Endometrium (tissue), 2 donors: Measurements from ENCODE around the gene NUTM1.
"Not testable (repeated sequence)": the region's sequence is repeated elsewhere in the genome, so short reads cannot be mapped to it uniquely, and the experiment has no call there.

Experiments used
- FAIRE-seq: peaks from 2 replicates; lab custom pipeline; 2012; peaks lifted over from hg19 to GRCh38; lab: Jason Lieb, UNC
- donor health status: control.
- donor health status: control.

Gene NUTM1

DNA sequence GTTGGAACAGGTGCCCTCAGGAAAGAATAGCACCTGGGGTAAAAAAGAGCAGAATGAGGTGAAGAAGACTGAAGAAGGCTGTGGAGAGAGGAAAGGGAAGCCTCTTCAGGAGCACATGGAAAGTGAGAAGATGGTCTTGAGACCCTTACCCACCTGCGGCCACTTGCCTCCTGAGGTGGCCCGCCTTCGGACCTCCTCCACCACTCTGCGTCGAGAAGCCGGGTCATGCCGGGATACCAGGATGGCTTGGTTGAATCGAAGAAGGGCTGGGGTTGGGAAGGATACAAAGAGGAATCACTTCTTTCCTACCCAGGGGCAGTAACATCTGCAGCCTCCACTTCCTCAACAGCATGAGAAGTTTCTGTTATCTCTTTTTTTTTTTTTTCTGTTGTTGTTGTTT is 20.9 kb downstream of the NUTM1 start:
- FAIRE-seq = no peak

DNA sequence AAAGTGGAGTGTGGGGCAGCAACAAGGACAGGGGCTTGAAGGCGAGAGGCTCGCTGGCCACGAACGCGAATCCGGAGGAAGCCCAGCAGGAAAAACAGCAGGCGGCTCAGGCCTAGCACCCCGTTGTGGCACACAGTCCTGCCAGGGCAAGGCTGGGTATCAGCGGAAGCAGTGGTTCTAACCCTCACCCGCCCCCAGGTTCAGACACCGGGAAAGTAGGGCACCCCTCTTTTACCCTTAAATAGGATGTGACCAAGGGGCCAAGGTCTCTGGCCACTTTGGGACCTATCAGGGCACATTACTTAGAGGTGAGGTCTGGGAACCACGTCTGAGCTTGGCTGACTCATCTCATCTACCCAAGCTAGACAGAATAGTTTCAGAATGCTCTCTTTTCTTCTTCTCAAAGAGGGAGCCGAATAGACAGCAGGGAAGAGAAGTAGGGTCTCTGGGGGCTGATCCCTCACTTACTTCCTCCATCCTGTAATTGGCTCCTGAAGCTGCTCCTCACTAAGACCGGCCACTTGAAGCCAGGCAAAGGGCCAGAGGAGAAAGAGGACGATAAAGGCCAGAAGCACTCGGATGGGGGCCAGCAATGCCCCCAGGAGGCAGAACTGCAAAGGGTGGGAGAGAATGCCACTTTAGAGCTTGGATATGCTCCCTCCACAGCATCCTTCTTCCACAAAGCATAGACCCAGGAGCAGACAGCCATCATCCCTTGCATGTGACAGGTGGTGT is 22.1 kb downstream of the NUTM1 start:
- FAIRE-seq = no peak

DNA sequence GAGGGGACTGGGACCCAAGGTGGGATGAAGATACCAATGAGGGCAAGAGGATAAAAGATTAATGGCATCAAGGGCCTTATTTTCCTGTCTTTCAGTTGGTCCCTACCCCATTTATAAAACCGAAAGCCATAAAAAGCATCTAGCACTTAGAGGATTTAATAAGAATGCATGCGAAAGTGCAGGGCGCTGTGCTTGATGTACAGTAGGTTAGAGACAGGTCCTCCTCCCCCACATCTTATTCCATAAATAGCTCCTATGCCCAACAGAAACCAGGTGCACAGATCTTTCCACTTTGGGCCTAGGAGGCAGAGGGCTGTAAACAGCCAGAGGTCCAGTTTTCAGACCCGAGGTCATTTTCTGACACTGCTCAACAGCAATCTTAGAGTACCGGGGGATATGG is 22.7 kb downstream of the NUTM1 start:
- FAIRE-seq = no peak

DNA sequence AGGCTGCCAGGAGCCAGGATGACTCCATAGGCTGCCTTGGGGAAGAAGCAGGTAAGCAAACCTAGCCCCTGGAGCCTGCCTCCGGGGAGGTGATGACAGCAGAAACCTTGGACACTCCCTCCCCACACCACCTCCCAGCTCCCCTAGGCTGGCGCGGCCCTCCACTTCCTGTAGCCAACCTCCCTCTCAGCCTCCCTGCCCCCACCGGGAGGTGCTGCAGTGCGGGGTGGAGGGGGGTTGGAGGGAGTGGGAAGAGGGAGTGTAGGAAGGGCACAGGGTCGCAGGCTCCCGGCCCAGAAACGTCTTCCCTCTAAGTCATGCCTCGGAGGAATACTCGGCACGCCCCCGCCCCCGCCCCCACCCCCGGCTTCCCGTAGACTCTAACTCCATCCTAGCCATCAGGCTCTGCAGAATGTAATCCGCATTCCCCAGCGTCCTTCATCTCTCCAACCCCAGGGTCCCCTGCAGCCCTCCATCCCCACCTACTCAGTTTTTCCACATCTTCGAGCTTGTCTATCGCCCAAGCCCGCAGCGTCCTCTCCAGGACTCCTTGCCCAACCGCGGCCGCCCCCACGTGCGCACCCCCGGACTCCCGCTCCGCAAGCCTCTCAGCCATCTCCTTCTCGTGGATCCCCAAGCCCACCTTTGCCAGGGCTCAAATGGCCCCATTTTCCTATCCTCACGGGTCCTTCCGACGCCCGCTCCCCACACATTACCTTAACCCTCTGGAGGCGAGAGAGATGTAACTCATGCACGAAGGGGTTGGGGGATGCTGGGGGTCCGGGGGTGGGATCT is 23.4 kb downstream of the NUTM1 start:
- no peak for FAIRE-seq

DNA sequence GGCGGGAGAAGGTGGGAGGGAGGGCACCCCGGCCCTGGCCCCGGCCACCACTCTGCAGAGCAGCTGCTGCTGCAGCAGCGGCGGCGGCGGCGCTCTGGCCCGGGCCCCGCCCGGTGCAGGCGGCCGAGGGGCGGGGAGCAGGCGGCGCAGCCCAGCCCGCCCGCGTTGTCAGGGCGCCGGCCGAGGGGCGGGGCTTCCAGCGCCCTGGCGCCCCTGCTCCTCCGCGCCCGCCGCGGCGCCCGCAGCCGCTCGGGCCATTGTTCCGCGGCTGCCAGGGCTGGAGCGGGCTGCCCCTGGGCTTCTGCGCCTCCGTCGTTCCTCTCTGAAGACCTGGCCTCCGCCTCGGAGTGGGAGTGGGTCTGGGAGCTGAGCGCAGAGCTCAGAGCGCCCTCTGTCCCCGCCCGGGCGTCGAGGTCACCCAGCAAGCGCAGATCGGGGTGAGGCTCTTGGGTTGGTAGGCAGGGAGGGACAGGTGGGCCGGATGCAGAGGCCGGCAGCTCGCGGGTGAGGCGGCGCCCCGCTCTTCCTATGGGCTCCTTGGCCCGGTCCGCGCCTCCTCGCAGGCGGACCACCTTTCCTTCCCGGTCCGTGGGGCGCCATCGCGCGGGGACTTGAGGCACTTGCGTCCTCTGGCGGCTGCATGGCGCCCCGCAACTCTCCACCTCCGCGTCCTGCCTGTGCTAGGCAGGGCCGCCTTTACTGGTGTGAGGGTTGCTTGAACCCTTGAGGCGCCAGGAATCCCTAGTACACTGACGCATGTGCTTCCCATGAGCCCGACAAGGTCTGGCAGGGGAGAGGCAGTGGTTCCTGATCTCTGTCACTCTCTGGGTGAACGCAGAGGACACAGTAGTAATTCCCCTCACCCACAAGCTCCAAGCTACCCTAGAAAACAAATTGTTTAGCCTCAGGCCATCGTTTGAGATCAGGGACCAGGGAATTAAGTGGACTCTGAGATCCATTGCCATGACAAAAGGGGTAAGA is 24.3 kb downstream of the NUTM1 start, which contains the start of gene LPCAT4:
Gene LPCAT4 (minus strand): TSS at position 96 of the 981 bp plus-strand sequence. CDS start 96 bp downstream, outside the sequence.
- FAIRE-seq = no peak

DNA sequence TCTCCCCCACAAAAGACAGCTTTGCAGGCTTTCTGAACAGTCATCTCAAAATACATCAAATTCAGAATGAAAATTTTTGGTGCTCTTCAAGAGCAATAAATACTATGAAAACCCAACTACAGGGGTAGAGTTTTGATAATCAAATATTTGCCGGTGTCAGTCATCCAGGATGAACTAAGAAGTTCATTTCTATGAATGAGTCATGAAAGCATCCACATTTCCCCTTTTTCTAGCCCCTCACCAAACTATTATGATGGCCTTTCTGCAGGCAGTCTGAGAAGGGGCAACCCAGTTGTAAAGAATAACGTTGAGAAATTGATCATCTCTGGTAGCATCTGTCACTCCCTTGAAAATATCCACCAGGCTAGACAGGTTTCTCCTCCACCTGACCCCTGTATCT is 27.0 kb downstream of the NUTM1 start:
- no peak for FAIRE-seq

DNA sequence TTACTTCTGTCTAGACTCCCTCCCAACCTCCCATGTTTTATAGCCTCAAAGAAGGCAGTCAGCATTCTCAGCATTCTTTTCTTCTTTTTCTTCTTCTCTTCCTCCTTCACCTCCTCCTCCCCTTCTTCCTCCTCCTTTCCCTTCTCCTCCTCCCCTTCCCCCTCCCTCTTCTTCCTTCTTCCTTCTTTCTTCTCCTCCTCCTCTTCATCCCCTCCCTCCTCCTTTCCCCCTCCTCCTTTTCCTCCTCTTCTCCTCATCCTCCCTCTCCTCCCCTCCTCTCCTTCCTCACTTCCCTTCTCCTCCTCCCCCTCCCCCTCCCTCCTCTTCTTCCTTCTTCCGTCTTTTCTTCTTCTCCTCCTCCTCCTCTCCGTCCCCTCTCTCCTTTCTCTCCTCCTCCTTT is 27.5 kb downstream of the NUTM1 start:
- no peak for FAIRE-seq

DNA sequence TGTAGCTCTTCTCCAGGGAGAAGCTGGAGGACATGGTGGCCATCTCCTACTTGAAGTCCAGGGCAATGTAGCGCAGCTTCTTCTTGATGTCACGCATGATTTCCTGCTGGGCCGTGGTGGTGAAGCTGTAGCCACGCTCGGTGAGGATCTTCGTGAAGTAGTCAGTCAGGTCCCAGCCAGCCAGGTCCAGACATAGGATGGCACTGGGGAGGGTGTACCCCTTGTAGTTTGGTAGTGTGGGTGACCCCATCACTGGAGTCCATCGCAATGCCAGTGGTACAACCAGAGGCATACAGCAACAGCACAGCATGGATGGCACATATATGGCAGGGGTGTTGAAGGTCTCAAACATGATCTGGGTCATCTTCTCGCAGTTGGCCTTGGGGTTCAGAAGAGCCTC is 30.8 kb downstream of the NUTM1 start:
- FAIRE-seq = no peak

DNA sequence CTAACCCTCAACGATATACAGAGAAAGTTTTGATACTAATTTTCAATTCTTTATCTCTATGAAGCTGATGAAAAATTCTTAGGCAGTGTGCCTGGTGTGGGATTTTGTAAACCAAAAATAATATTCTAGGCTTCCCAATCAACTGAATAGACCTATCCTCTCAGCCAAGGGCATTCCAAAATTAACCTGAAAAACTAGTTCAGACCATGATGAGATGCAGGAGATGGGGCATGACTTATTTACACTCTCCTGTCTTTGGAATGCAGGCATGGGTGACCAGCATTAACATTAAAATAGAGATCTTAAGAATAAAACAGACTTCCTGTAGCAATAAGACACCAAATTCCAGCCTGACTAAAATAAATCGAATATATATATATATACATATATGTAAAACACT is 31.7 kb downstream of the NUTM1 start:
- FAIRE-seq = no peak

DNA sequence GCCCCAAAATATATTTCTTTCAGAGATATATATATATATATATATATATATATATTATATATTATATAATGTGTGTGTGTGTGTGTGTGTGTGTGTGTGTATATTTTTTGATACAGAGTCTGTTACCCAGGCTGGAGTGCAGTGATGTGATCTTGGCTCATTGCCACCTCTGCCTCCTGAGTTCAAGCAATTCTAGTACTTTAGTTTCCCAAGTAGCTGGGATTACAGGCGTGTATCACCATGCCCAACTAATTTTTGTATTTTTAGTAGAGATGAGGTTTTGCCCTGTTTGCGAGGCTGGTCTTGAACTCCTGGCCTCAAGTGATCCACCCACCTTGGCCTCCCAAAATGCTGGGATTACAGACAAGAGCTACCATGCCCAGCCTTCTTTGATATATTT is 32.4 kb downstream of the NUTM1 start:
- not testable (repeated sequence) for FAIRE-seq

DNA sequence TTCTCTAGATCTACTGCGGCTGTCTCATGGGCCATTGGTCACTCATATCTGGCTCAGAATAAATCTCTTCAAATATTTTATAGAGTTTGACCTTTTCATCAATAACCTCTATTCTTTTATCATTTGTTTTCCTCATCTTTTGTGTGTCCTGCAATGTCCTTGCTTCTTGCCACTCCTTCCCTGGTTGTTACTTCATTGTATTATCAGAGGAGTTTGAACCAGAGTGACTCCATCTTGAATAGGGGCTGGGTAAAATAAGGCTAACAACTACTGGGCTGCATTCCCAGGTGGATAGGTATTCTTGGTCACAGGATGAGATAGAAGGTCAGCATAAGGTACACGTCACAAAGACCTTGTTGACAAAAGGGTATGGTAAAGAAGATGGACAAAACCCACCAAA is 33.7 kb downstream of the NUTM1 start:
- FAIRE-seq = no peak

DNA sequence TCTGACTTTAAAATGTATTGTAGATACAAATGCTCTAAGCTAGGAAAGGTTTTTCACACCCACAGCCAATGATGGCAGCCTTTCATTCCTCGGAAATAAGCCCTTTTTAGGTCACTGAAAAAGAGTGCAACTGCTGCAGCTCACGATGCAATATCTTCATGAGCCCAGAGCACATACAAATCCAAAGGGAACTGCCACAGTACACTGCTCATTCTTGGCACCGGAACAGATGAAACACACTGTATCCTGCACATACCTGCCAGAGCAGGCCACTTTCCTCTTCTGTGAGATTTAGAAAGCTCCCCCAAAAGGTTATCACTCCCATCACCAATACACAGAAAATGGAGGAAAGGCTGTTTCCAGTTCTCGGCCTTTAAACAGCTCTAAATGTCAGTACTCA is 37.4 kb downstream of the NUTM1 start:
- not testable (repeated sequence) for FAIRE-seq

DNA sequence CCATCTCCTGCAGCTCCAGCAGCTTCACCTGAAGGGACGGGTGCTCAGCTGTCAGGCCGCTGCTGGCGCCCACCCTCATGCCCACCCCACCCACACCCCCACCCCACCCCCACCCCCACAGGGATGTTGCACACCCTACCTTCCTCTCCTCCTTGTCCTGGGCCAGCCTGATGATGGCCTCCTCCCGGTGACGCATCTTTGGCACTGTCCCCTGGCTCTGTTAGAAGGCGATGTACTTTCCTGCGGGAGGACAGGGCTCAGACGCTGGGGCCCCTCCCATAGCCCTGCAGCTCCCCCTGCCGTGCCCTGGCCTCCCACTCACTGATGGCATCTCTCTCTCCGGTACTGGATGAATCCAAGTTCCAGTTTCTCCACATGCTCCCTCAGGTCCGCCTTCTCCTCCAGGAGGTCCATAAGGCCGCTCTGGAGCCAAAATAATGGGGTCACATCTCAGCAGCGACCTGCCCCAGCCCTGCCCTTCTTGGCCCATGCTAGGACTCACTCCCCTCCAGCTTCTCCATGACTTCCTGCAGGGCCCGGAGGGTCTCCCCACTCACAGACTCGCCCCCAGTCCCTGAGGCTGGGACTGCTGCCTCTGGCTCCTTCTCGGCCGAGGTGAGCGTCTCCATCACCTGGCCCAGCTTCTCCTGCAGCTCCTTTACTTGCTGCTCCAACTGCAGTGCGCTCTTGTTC is 38.9 kb downstream of the NUTM1 start:
- FAIRE-seq = not testable (repeated sequence)

DNA sequence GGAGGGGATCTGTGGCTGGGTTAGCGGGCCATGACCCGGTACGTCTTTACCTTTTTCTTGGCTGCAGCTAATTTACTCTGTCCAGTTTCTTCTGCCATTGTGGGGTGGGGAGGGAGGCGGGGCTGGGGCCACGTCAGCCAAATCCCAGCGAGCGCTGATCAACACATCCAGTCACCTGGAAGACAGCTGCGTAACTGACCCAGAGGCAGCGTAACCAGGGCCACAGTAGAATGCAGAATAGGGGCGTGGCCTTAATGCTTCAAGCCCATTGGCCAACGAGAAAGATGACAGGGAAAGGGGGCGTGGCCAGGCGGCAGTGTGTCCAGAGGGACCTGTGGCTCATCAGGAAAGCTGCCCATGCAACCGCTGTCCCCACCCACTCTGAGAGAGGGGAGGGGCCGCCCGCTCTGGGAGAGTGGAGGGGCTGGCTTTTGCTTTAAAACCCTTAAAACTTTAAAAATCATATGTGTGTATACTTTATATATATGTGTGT is 46.5 kb downstream of the NUTM1 start:
- FAIRE-seq = not testable (repeated sequence)

DNA sequence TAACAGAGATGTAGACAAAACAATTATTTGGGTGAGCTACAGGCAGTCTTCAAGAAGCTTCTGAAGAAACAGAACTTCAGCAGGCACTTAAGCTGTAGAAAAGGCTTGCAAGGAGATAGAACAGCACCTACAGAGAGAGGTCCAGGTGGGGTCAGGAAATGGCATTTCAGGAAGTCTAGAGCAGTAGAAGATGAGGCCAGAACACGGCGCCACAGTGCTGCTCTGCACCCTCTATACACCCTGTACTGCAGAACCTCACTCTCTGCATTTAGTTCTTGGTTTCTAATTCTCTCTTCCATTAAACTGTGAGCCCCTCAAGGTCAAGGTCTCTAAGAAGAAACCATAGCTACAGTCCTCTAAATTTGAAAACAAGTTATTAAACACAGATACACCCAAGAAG is 49.9 kb downstream of the NUTM1 start:
- not testable (repeated sequence) for FAIRE-seq

DNA sequence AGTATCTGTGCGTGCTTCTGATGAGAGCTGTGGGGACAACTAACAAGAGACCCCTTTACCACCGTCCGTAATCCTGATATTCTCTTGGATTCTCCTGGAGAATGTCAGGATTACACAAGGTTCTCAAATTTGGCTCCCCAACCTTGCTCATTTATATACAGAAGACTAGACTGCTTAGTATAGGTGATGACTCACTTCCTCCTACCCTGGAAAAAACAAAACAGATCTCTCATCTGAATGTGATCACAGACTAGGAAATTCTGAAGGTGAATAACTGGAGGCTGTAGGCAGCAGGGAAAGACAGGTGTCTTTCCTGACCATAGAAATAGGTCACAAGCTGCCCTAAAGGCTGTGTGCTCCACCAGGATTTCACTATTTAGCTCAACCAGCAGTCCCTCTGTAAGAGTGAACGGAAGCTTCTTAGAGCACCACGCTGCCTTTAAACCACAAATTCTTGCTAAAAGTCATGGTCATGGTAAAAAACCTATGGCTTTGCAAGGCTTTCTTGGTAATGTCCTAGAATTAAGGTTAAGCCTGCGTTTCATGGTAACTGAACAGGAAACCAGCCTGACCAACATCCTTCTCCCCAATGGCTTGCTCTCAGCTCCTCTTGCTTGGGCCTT is 54.6 kb downstream of the NUTM1 start:
- not testable (repeated sequence) for FAIRE-seq

DNA sequence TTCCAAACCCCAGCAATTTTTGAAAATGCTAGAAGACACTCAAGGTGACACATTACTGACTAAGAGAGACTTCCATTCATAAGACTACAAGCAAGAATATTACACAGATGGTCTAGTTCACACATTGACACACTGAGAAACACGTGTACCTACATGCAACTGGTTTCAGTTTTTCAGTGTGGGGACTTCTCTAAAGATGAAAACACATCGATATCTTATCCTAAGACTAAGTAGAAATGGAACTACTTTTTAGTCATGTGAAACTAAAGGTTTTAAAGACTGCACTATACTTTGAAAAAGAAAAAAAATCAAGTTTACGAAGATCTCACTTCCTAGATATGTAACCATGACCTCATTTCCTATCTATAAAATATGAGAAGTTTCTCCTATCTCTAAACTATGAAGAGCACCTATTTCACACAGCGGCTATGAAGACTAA is 60.1 kb downstream of the NUTM1 start:
- not testable (repeated sequence) for FAIRE-seq

DNA sequence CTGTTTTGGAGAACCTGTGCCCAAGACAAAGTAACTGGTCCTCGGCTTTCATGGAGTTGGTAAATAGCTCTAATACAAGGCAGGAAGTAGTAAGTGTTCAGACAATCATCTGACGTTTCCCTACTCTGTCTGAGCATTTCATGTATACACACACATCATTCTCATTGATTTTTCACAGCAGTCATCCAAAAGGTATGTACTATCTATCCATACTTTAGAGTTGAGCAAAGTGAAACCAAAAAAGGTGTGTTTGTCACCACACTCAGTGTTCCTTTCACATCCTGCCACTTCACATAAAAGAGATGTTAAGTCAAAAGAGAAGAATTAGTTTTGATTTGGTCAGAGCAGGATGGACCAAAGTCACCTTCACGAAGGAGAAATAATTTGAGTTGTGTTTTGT is 60.8 kb downstream of the NUTM1 start:
- not testable (repeated sequence) for FAIRE-seq
